Vagina (tissue), 2 donors: ENCODE results near the gene DICER1. TPM values are rescaled to one million over a fixed set of nuclear protein-coding genes. Genes with fewer than 3 reads are reported as not detected.

ENCODE experiments used
- DNase-seq, 2 donors: peaks; one replicate each; pipeline ENCODE4 v3.0.0-alpha.2; 2017; ENCODE audit errors: extremely low spot score in 2 of 2
- H3K27ac ChIP-seq: fragments of 200-600 bp; sonication (generic); one replicate; pipeline ENCODE4 v1.5.1; 2019
- H3K27me3 ChIP-seq: fragments of 200-600 bp; sonication (generic); one replicate; pipeline ENCODE4 v1.5.1; 2019
- H3K36me3 ChIP-seq, 2 donors: fragments of 200-600 bp; sonication (generic); one replicate each; pipeline ENCODE4 v1.5.1; 2017 to 2019
- H3K4me1 ChIP-seq: fragments of 200-600 bp; sonication (generic); one replicate; pipeline ENCODE4 v1.5.1; 2019
- H3K4me3 ChIP-seq, 2 donors: fragments of 200-600 bp; sonication (generic); 1 replicate in 1 of 2; 2 replicates in 1 of 2; pipeline ENCODE4 v1.5.1; 2016 to 2019
- H3K9me3 ChIP-seq: fragments of 200-600 bp; sonication (generic); one replicate; pipeline ENCODE4 v1.5.1; 2019
- CTCF ChIP-seq, 3 experiments: fragments of 450-650 bp in 2 of 3; fragments of 200-600 bp in 1 of 3; sonication (generic) in 1 of 3; IDR thresholded peaks; one replicate each; pipeline ENCODE4 v1.5.1; 2017 to 2019; ENCODE audit warnings: antibody characterized with exemption in 3 of 3, mild to moderate bottlenecking in 2 of 3, moderate library complexity in 2 of 3
- POLR2A ChIP-seq, 2 donors: fragments of 450-650 bp; IDR thresholded peaks; one replicate each; pipeline ENCODE4 v1.6.1; 2017; ENCODE audit warnings: antibody characterized with exemption in 2 of 2, mild to moderate bottlenecking in 2 of 2, moderate library complexity in 2 of 2
- POLR2AphosphoS5 ChIP-seq, 2 donors: sonication (generic); formaldehyde crosslinking; IDR thresholded peaks; one replicate each; pipeline ENCODE4 v1.9.0; 2017; ENCODE audit warnings: antibody characterized with exemption in 2 of 2, mild to moderate bottlenecking in 2 of 2, low read depth in 1 of 2; ENCODE audit not compliant: insufficient read depth in 1 of 2
- intact Hi-C: fragments of 100-400 bp; cut with DNase I; formaldehyde crosslinking; loops from one replicate; pipeline ENCODE4 v1.15.1; 2023
- total RNA-seq: library from RNA; depleted of rRNA; stranded (reverse); fragments of >200 nt; gene quantifications from one replicate; pipeline ENCODE4 v1.2.3, GENCODE V29; 2016

DICER1 gene
- total RNA-seq, 1 donor from 2014 or later, result 68.3 TPM

- H3K36me3 ChIP-seq, result no peaks in the 10 kb centered on the region
- no peak for DNase-seq
- no peaks in the 10 kb centered on the region for H3K9me3 ChIP-seq
- no peak overlapping the region for H3K27ac ChIP-seq
- no peaks in the 10 kb centered on the region for H3K27me3 ChIP-seq
- intact Hi-C loops, result no loop called here
- no peak for TF ChIP-seq POLR2AphosphoS5 (IDR thresholded peaks at IDR 0.05; ENCODE audit: insufficient read depth in 1 of 2, low read depth in 1 of 2)
- no peak for TF ChIP-seq CTCF (IDR thresholded peaks at IDR 0.05)
- no peak for TF ChIP-seq POLR2A (IDR thresholded peaks at IDR 0.05)
- H3K4me3 ChIP-seq, result no peak overlapping the region
- peaks cover 6% of the 10 kb centered on the region for H3K4me1 ChIP-seq
These were observed 5.3 kb upstream of the DICER1 start for GRCh38 chr14:95162641-95163040.

GRCh38 chr14:95157048-95157326 is 342 bp downstream of the DICER1 start:
- DNase-seq, result no peak

GRCh38 chr14:95156161-95157047 is 925 bp downstream of the DICER1 start:
- Histone ChIP-seq H3K4me3 (peak overlapping the region; percentile 63 to 72), H3K9me3 (no peaks in the 10 kb centered on the region), H3K27me3 (no peaks in the 10 kb centered on the region), H3K36me3 (no peaks in the 10 kb centered on the region), H3K4me1 (peaks cover 55% of the 10 kb centered on the region), H3K27ac (peak overlapping the region; percentile 87)
- TF ChIP-seq POLR2A (IDR thresholded peaks at IDR 0.05), result no peak
- no peak for TF ChIP-seq CTCF (IDR thresholded peaks at IDR 0.05)
- peak in 1 of 2 donors; percentile 36 for TF ChIP-seq POLR2AphosphoS5 (IDR thresholded peaks at IDR 0.05; ENCODE audit: insufficient read depth in 1 of 2, low read depth in 1 of 2)
- intact Hi-C loops, result no loop called here
- no peak for DNase-seq

More at GRCh38 chr14:95157048-95157326, 342 bp downstream of the DICER1 start:
- intact Hi-C loops, result no loop called here
- TF ChIP-seq POLR2A (IDR thresholded peaks at IDR 0.05) (no peak), POLR2AphosphoS5 (IDR thresholded peaks at IDR 0.05; ENCODE audit: insufficient read depth in 1 of 2, low read depth in 1 of 2) (no peak), CTCF (IDR thresholded peaks at IDR 0.05) (no peak)
- no peaks in the 10 kb centered on the region for H3K27me3 ChIP-seq
- H3K4me1 ChIP-seq, result peaks cover 49% of the 10 kb centered on the region
- peak overlapping the region; percentile 63 to 72 for H3K4me3 ChIP-seq
- H3K9me3 ChIP-seq, result no peaks in the 10 kb centered on the region
- H3K27ac ChIP-seq, result peak overlapping the region; percentile 87
- no peaks in the 10 kb centered on the region for H3K36me3 ChIP-seq

GRCh38 chr14:95155045-95155444 is 2.3 kb downstream of the DICER1 start:
- peaks cover 69% of the 10 kb centered on the region for H3K4me1 ChIP-seq
- intact Hi-C loops, result no loop called here
- H3K4me3 ChIP-seq, result peak overlapping the region in 1 of 2 donors; percentile 63
- H3K27me3 ChIP-seq, result no peaks in the 10 kb centered on the region
- no peaks in the 10 kb centered on the region for H3K36me3 ChIP-seq
- DNase-seq, result no peak
- peak overlapping the region; percentile 87 for H3K27ac ChIP-seq
- H3K9me3 ChIP-seq, result no peaks in the 10 kb centered on the region
- TF ChIP-seq POLR2AphosphoS5 (IDR thresholded peaks at IDR 0.05; ENCODE audit: insufficient read depth in 1 of 2, low read depth in 1 of 2) (no peak), CTCF (IDR thresholded peaks at IDR 0.05) (no peak), POLR2A (IDR thresholded peaks at IDR 0.05) (no peak)

GRCh38 chr14:95153866-95154265 is 3.5 kb downstream of the DICER1 start:
- Histone ChIP-seq H3K9me3 (no peaks in the 10 kb centered on the region), H3K27ac (no peak overlapping the region), H3K36me3 (no peaks in the 10 kb centered on the region), H3K27me3 (no peaks in the 10 kb centered on the region), H3K4me1 (peaks cover 80% of the 10 kb centered on the region), H3K4me3 (no peak overlapping the region)
- TF ChIP-seq POLR2A (IDR thresholded peaks at IDR 0.05), result no peak
- TF ChIP-seq POLR2AphosphoS5 (IDR thresholded peaks at IDR 0.05; ENCODE audit: insufficient read depth in 1 of 2, low read depth in 1 of 2), result no peak
- no peak for TF ChIP-seq CTCF (IDR thresholded peaks at IDR 0.05)
- intact Hi-C loops, result no loop called here
- no peak for DNase-seq
